HG02840 (cell line): ENCODE results near the gene RHOB.

Source experiments
- ATAC-seq: cut with Tn5 transposase; IDR thresholded peaks from one replicate; pipeline ENCODE4 v1.9.1; 2021; ENCODE audit warnings: mild to moderate bottlenecking, moderate library complexity, moderate number of reproducible peaks; ENCODE audit not compliant: unreplicated experiment, low FRiP score

RHOB gene

DNA sequence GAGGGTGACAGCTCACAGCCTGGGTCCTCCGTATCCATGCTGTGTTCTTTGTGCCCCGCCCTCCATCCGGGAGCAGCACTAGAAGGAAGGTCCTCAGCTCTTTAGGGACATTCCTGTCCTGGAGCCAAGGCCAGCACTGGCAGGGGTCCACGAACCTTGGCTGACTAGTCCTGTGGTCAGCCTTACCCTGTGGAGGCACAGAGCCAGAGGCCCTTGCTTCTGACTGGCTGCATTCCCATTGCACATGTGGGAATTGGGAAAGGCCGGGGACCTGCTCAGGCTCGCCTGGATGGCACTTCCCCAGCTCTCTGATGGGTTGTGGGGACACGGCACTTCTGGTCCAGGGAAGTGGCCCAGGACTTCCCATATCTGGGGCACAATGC lies 24.9 kb upstream of the RHOB start:
- ATAC-seq, result no peak

GRCh38 chr2:20422402-20423271 lies 24.2 kb upstream of the RHOB start:
- no peak for ATAC-seq

- no peak for ATAC-seq
Observed at GRCh38 chr2:20423359-20423758, 23.5 kb upstream of the RHOB start.

DNA sequence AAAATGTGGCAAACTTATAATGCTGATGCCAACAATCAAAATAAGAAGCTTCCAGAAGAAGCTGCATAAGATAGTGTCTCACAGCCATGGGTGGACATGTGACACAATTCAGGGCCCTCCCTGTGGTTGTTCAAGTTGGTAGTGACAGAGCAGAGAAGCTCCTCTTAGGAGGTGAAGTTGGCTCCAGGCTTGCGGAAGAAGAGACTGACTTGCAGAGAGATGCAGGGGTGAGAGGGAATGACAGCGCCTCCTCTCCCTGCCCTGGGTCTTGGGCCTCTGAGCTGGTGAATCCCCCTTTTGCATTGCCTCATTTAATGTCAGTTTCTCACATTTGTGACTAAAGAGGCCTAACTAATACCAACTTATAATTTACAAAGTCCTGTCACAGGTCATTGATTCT lies 23.0 kb upstream of the RHOB start:
- ATAC-seq, result no peak

DNA sequence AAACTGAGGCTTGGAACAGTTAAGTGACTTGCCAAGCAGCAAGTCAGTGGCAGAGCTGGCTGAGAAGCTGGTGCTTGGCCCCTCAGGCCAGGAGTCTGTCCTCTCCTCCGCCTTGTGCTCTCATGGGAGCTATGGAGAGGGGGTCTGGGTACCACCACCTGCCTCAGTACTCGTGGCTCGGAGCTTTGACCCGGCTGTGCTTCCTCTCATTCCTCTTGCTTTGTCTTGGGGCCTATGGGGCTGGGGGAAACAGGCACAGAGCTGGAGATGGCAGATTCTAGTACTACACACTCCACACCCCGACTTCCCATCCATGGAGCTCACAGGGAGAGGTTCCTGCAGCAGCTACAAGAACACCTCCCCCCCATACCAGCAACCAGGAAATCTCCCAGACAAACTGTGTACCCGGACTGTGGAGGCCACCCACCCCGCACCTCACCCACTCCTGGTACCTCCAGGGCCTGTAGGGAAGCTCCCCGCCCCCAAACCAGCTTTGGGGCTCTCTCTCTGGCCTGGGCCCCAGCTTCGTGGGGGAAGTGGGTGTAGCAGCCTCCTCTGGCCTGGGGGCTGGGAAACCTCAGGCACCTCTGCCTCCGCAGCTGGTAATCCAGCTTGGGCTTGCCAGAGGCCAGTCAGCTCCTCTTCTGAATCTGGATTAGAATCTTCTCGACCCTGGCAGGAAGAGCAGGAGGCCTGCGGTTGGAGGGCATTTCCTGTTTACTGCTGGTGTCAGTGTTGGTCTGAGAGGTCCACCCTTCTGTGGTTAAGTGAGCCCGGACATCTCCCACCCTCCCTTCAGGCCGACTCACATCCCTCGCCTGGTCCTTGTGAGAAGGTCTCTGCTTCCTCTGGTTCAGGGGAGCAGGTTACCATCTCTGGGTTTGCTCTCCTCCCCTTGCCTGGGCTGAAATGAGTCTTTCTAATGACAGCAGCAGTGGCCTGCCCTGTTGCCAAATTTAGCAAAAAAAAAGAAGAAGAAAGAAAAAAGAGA lies 22.3 kb upstream of the RHOB start:
- ATAC-seq, result peak; percentile 60

DNA sequence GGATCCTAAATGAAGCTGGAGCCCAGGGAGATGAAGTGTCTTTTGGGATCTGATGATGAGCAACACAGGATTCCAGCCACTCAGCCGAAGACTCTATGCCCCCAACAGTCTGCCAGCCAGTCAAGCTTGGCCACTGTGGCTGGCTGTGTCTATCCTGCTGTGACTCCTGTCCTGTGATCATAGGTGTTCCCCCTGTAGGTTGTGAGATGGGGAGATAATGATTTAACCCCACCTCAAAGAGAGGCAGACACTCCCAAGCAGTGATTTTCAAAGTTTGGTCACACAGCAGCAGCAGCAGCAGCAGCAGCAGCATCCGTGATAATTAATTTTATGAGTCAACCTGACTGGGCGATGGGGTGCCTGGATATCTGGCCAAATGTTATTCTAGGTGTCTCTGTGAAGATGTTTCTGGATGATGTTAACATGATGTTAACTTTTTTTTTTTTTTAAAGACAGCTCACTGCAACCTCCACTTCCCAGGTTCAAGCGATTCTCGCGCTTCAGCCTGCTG lies 21.4 kb upstream of the RHOB start:
- ATAC-seq, result no peak

GRCh38 chr2:20425884-20426283 lies 21.0 kb upstream of the RHOB start:
- no peak for ATAC-seq

DNA sequence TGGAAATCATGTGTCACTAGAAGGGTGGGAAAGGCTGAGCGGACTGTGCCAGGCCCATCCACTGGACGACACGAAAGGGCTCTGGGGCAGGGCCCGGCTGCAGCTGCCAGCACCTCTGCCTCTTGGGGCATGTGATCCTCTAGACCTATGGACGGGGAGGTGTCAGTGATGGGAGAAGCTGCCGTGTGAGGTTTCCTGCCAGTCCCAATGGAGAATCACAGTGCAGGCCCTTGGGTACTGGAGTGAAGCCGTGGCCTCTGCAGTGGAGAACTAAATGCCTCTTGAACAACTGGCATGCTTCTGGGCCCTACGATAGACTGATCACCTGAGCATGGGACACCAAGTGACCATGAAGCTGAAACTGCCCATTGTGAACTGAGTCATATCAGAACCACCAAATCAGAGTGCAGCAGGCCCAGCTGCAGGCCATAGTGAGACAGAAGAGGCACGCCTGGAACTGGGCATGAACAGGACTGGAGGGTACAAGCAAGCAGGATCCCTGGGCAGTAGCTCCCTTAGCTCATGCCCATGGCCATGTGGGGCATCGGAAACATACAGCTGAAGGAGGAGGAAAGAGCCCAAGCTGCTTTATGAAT lies 18.8 kb upstream of the RHOB start:
- no peak for ATAC-seq

GRCh38 chr2:20428717-20429490 lies 18.0 kb upstream of the RHOB start:
- ATAC-seq, result no peak

GRCh38 chr2:20429528-20429927 lies 17.3 kb upstream of the RHOB start:
- peak; percentile 61 for ATAC-seq

GRCh38 chr2:20430035-20430434 lies 16.8 kb upstream of the RHOB start:
- ATAC-seq, result no peak

DNA sequence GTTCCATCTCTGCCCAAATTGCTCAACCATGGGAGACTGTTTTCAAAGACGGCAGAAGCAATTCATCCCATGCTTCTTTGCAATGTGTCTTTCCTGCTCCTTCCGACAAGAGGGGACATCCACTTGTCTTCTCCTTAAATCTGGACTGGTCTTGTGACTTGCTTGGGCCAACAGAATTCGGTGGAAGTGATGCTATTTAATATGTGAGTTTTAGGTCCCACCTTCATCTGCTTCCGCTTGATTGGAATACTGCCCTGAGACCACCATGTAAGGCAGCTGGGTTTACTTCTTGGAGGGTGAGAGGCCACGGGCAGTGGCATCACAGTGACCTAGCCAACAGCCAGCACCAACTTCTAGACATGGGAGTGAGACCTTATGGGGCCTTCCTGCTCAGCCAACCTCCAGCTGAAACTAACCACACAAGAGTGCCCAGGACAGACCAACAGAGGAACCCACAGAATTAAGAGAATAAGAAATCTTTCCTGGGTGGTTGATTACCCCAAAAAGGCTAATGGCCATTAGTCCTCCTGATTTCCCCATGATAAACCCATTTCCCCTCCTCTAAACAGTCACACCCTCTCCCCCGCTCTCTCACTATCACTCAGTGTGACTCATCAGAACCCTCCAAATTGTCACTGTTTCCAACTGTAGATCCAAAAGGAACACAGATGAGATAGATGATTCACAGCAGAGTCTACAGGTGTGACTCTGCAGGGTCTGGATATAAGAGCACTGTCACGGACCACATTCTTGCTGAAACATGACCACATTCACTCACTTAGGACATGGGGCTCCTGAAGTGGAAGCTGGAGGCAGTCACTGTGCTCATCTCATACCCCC lies 16.2 kb upstream of the RHOB start:
- ATAC-seq, result no peak

DNA sequence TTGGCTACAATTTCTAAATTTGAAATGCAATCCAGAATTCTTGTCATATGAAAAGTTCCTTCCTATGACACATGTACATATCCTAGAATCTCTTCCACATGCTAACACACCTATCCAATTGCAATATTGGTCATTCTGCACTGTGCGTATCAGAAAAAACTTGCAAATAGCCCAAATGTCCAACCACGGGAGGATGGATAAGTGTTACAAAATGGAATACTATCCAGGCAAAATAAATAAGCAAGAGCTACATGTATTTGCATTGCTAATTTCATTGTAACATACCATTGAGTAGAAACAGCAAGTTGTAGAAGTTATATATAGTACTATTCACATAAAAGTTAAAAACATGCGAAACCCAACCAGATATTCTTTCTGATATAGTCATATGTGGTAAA lies 15.6 kb upstream of the RHOB start:
- no peak for ATAC-seq

GRCh38 chr2:20431772-20432171 lies 15.1 kb upstream of the RHOB start:
- no peak for ATAC-seq

DNA sequence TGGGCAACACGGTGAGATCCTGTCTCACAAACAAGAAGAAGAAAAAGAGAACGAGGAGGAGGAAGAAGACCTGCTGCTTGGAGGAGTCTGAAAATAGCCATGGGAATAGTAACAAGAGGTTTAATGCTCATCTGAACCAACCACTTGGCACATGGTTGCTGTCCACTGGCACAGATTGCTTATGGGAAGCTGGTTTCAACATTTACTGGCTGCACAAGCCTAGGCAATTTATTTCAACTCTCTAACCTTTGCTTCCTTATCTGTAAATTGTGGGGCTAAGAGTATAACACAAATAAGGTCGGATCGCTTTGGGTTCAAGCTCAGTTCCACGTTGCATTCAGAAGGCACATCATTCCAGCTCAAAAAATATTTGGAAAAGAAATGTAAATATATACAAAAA lies 14.2 kb upstream of the RHOB start:
- no peak for ATAC-seq

DNA sequence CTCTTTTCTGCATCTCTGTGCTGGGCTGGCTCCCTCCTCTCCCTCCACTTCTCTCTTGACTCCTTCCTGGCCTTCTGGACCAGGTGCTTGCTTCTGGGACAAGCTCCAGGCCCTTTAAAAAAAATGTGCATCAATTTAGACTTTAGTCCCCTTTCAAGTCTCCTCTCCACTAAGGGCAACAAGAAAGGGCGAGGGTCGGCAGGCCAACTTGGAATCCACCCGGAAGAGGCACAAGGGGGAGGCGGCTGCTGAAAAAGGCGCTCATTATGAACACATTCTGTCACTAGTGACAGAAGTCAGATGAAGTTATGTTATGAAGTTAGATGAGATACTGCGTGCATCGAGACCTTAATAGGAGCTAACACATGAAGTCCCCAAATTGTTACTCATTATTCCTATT lies 13.6 kb upstream of the RHOB start:
- ATAC-seq, result no peak

DNA sequence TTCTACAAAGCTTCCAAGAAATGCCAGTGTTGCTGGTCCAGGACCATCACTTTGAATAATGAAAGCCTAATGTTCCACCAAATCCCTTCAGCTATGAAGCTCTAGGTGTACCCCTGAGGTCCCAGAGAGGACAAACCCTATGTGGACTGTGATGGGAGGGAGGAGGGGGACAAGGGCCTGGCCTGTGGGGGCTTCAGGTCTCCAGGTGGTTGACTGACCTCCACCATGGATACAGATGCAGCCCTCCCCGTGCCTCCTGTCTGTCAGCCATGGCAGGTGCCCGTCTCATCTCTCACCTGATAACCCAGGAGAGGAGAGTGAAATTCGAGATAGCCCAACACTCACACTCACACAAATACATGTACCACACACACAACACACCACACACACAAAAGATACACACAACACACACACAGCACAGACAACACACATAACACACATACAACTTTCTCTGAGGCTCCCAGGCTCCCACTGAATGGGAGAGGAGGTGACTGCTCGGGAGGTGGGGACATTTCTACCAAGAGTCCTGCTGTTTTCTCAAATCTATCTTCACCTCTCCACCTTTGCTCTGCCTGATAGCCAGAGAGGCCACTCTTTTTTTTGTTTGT lies 12.8 kb upstream of the RHOB start:
- no peak for ATAC-seq

GRCh38 chr2:20434588-20435294 lies 12.1 kb upstream of the RHOB start:
- ATAC-seq, result no peak
